Raji (cell line): Measurements from ENCODE around the gene CIBAR2.

Experiments
- POLR2A ChIP-seq: IDR thresholded peaks from 2 replicates; pipeline ENCODE4 v1.6.1; 2011; ENCODE audit warnings: low read depth, low read length, control low read depth; ENCODE audit not compliant: insufficient read depth

The CIBAR2 gene

GRCh38 chr16:85103114-85104079, 8.9 kb downstream of the CIBAR2 start:
- no peak for TF ChIP-seq POLR2A

- TF ChIP-seq POLR2A: no peak
These were observed 10.2 kb downstream of the CIBAR2 start for GRCh38 chr16:85101956-85102630.

DNA sequence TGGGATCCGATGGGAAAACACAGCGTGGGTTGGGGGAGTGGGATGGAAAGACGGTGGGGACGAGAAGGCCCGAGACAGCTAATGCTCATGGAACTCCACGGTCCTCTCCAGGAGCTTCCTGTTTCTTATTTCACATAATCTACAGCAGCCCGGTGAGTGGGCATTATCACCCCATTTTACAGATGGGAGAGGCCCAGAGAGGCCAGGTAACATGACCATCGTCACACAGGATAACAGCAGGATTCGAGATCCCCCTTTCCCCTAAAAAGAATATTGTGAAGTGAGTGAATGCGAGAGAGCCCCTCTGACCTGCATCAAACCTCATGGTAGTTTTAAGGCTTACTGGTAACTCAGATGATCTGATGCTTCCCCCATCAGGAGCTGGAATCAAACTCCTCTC, 12.0 kb downstream of the CIBAR2 start:
- no peak for TF ChIP-seq POLR2A

- TF ChIP-seq POLR2A: no peak
These were observed 13.7 kb downstream of the CIBAR2 start for GRCh38 chr16:85098565-85098964.

DNA sequence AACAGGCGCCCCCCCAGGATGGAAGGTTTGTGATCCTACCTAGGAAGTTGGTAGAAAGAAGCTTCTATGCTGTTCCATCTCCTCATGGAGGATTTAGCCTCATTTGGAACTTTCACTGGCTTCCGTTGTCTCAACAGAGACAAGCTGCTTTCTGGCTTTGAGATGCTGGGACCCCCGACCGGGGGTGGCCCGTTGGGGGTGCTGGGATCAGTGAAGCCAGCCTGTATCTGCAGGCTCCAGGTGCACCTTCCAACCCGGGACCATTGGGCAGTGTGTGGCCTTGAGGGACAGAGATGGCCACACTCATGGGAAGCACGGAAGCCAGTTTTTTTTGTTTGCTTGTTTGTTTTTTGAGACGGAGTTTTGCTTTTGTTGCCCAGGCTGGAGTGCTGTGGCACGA, 15.4 kb downstream of the CIBAR2 start:
- no peak for TF ChIP-seq POLR2A

DNA sequence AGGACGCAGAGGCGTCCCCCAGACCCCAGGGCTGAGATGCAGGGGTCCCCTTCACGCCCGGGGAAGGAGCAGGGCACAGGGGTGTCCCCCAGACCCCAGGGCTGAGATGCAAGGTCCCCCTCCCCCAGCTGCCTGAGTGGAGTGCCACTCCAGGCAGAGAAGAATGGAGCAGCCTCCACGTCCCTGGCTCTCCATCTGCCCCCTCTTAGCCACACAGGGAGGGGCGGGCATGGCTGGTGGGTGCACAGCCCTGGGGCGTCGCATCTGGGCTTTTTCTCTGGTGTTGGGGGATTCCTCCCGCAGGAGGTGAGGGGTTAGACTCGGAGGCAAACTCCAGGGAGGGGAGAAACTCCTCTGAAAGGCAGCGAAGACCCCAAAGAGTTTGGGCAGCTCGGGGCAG, 17.5 kb downstream of the CIBAR2 start:
- TF ChIP-seq POLR2A: no peak

GRCh38 chr16:85094176-85094805, 18.0 kb downstream of the CIBAR2 start:
- no peak for TF ChIP-seq POLR2A

GRCh38 chr16:85093705-85094104, 18.6 kb downstream of the CIBAR2 start:
- TF ChIP-seq POLR2A: no peak

DNA sequence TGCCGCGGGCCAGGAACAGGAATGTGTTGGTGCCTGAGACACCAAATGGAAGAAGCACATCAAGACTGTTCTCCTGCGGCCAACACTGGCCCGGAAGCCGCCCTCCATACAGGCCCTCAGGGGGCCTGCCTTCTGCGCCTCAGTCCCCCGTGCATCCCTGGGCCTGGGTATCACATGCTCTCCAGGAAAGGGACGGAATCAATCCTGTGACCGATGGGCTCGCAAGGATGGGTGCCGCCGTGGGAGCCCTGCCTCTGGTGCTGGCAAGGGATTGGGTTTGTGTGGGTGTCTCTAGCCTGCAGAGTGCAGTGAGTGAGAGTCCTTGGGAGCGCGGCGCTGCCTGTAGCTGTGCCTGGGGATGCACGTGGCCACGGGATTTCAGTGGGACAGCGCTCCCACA, 19.4 kb downstream of the CIBAR2 start:
- no peak for TF ChIP-seq POLR2A

- no peak for TF ChIP-seq POLR2A
These were observed 20.0 kb downstream of the CIBAR2 start for GRCh38 chr16:85092309-85092708.

- no peak for TF ChIP-seq POLR2A
These were observed 20.8 kb downstream of the CIBAR2 start for GRCh38 chr16:85091522-85091910.

DNA sequence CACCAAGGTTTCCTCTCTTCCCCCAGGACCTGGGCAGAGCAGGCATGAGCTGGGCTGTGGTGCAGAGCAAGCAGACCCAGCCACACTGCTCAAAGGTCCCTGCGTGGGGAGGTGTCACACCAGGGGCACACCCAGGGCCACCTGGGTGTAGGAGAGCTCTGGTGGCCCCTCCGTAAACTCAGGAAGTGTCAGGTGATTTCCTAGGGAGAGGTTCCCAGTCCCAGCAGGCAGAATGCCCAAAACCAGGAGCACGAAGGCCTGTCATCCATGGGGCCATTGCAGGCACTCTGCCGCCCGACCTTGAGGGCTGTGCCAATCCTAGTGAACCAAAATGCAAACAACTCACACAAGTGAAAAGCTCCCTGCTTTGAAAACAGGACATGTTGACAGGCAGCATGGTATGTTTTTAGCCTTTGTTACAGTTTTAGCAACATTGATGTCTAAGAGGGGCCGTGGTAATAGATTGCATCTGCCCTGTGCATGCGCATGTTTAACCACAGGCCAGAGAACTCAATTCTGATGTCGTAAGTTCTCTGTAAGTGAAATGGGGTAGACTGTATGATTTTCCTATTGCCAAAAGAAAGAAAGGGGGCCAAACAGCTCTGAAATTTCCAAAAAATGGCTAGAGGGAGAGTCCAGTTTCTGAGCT, 21.3 kb downstream of the CIBAR2 start:
- no peak for TF ChIP-seq POLR2A

- no peak for TF ChIP-seq POLR2A
These were observed 22.1 kb downstream of the CIBAR2 start for GRCh38 chr16:85090181-85090580.

DNA sequence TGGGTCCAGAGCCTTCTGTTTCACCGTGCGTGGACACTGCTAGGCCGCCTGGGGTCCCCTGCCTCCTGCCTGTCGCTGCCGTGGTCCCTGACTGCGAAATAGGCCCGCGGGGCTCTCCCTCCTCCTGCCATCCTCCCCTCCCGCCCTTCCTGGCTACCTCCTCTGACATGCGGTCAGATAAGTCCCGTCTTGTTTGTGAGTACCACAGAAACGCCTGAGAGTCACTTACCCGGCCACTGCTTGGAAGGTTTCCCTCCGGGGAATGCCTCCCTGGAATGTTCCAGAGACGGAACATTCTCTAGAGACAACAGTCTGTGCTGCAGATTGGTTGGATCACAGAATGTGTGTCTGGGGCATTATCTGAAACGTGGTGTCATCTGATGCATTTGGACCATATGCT, 22.7 kb downstream of the CIBAR2 start:
- TF ChIP-seq POLR2A: no peak

DNA sequence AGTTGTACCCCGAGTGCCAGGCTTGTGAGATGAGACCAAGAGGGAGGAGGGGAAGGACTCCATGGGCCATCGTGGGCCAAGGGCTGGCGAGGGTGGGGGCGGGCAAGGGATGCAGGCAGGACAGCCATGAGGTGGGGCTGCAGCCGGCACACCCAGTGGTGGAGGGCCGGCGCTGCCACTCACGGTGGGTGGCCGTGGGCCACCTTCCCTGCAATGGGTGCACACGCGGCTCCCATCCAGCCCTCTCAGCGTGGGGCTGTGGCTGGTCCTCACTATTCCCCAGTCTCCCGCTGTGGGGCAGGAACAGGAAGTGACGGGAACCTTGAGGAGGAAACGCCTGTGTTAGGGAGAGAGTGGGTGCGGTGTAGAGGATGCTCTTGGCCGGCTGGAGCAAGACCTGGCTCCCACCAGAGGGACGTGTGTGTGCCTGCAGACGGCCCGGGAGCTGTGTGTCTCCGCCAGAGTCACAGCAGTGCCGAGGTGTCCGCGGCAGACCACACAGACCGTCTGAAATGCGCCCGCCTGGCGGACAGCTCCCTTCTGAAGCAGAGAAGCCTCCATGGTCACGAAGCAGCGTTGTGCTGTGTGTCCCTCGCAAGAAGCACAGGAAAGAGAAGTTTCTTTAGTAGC, 23.6 kb downstream of the CIBAR2 start:
- TF ChIP-seq POLR2A: no peak
